ENCODE data around the gene HS3ST3A1. TPM values are rescaled to one million over a fixed set of nuclear protein-coding genes. Genes with fewer than 3 reads are reported as not detected.

The HS3ST3A1 gene
- total RNA-seq, 1 experiment from 2014 or later = not detected

- ChIA-PET POLR2A (no interaction called here), CTCF (no interaction called here)
- no peaks in the 10 kb centered on the region for H3K4me1 Mint-ChIP-seq (ENCODE audit: low read depth, unreplicated experiment)
- H3K36me3 ChIP-seq (ENCODE audit: control insufficient read depth, insufficient read depth, low read length) = no peaks in the 10 kb centered on the region
- no peak for DNase-seq
- no peaks in the 10 kb centered on the region for H3K9me3 Mint-ChIP-seq (ENCODE audit: unreplicated experiment)
- H3K36me3 Mint-ChIP-seq (ENCODE audit: insufficient read depth, unreplicated experiment) = no peaks in the 10 kb centered on the region
- TF ChIP-seq CTCF (IDR thresholded peaks at IDR 0.05; ENCODE audit: insufficient read depth in 1 of 2, low read depth in 1 of 2, low read length in 1 of 2, severe bottlenecking in 1 of 2, unreplicated experiment in 1 of 2) = no peak
- H3K4me1 ChIP-seq = no peaks in the 10 kb centered on the region
- no peaks in the 10 kb centered on the region for H3K9me3 ChIP-seq
- intact Hi-C loops (cut with micrococcal nuclease; ENCODE audit: unreplicated experiment) = no loop called here
- no peaks in the 10 kb centered on the region for H3K27me3 Mint-ChIP-seq (ENCODE audit: insufficient read depth, unreplicated experiment)
- no peak overlapping the region for H3K4me3 ChIP-seq (ENCODE audit: low read depth, low read length)
- H3K27me3 ChIP-seq (replicated peaks; ENCODE audit: control insufficient read depth, insufficient read depth, low read length) = no peaks in the 10 kb centered on the region
- BruUV-seq (replicated peaks) = no TSS peak
- H3K4me3 Mint-ChIP-seq (ENCODE audit: unreplicated experiment) = no peak overlapping the region
- H3K27ac Mint-ChIP-seq (ENCODE audit: unreplicated experiment) = no peak overlapping the region
Measured at GRCh38 chr17:13538841-13539411, 62.8 kb downstream of the HS3ST3A1 start.

DNA sequence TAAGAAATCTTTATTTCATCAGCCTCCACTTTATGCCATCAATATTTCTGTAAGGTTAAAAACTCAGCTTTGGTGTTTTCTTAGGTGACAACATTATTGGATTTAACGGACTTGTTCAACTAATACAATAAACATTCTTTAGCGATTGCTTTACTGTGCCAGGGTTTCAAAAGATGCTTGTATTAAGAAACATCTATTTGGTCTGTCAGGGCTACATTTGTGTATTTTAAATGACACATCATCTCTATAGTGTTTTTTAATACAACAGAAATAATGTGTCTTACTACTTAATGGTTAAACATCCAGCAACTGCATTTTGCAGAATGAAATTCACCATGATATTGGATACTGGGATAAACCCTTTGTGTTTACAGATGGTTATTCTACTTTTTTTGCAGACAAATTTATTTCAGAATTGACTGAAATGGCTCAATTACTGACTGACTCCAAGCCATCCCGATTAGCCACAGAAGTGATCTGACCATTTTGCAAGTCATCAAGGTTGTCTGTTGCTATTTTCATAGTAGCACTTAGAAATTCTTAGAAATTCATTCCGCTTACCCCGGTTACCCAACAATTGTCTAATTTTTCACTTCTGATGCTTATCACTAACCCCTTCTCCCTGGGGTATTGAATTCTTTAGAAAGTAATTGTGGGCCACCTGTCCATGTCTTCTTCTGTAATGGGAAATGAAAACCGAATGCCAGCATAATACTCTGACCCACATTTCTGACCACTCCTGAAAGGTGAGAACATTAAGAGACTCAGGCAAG, 63.7 kb downstream of the HS3ST3A1 start:
- H3K27me3 Mint-ChIP-seq (ENCODE audit: insufficient read depth, unreplicated experiment) = no peaks in the 10 kb centered on the region
- H3K4me1 ChIP-seq = no peaks in the 10 kb centered on the region
- H3K4me3 ChIP-seq (ENCODE audit: low read depth, low read length) = no peak overlapping the region
- H3K4me3 Mint-ChIP-seq (ENCODE audit: unreplicated experiment) = no peak overlapping the region
- no peaks in the 10 kb centered on the region for H3K9me3 ChIP-seq
- CTCF ChIA-PET = no interaction called here
- H3K36me3 Mint-ChIP-seq (ENCODE audit: insufficient read depth, unreplicated experiment) = no peaks in the 10 kb centered on the region
- intact Hi-C loops (cut with micrococcal nuclease; ENCODE audit: unreplicated experiment) = no loop called here
- no peak overlapping the region for H3K27ac Mint-ChIP-seq (ENCODE audit: unreplicated experiment)
- BruUV-seq (replicated peaks) = no TSS peak
- H3K9me3 Mint-ChIP-seq (ENCODE audit: unreplicated experiment) = no peaks in the 10 kb centered on the region
- no peaks in the 10 kb centered on the region for H3K36me3 ChIP-seq (ENCODE audit: control insufficient read depth, insufficient read depth, low read length)
- DNase-seq = no peak
- no peaks in the 10 kb centered on the region for H3K4me1 Mint-ChIP-seq (ENCODE audit: low read depth, unreplicated experiment)
- H3K27me3 ChIP-seq (replicated peaks; ENCODE audit: control insufficient read depth, insufficient read depth, low read length) = no peaks in the 10 kb centered on the region
- TF ChIP-seq CTCF (IDR thresholded peaks at IDR 0.05; ENCODE audit: insufficient read depth in 1 of 2, low read depth in 1 of 2, low read length in 1 of 2, severe bottlenecking in 1 of 2, unreplicated experiment in 1 of 2) = no peak
- POLR2A ChIA-PET = no interaction called here

- CTCF ChIA-PET = no interaction called here
- no TSS peak for BruUV-seq (replicated peaks)
- no peaks in the 10 kb centered on the region for H3K4me1 Mint-ChIP-seq (ENCODE audit: low read depth, unreplicated experiment)
Measured at GRCh38 chr17:13537167-13537731, 64.5 kb downstream of the HS3ST3A1 start.

More at GRCh38 chr17:13537167-13537731, 64.5 kb downstream of the HS3ST3A1 start:
- Histone ChIP-seq H3K9me3 (no peaks in the 10 kb centered on the region), H3K4me3 (ENCODE audit: low read depth, low read length) (no peak overlapping the region), H3K27me3 (replicated peaks; ENCODE audit: control insufficient read depth, insufficient read depth, low read length) (no peaks in the 10 kb centered on the region), H3K4me1 (no peaks in the 10 kb centered on the region), H3K36me3 (ENCODE audit: control insufficient read depth, insufficient read depth, low read length) (no peaks in the 10 kb centered on the region)
- POLR2A ChIA-PET = no interaction called here
- no peaks in the 10 kb centered on the region for H3K36me3 Mint-ChIP-seq (ENCODE audit: insufficient read depth, unreplicated experiment)
- no peak for DNase-seq
- no peak overlapping the region for H3K27ac Mint-ChIP-seq (ENCODE audit: unreplicated experiment)
- intact Hi-C loops (cut with micrococcal nuclease; ENCODE audit: unreplicated experiment) = no loop called here
- TF ChIP-seq CTCF (IDR thresholded peaks at IDR 0.05; ENCODE audit: insufficient read depth in 1 of 2, low read depth in 1 of 2, low read length in 1 of 2, severe bottlenecking in 1 of 2, unreplicated experiment in 1 of 2) = no peak
- H3K9me3 Mint-ChIP-seq (ENCODE audit: unreplicated experiment) = no peaks in the 10 kb centered on the region
- no peak overlapping the region for H3K4me3 Mint-ChIP-seq (ENCODE audit: unreplicated experiment)
- no peaks in the 10 kb centered on the region for H3K27me3 Mint-ChIP-seq (ENCODE audit: insufficient read depth, unreplicated experiment)

Measured in Caco-2 (cell line).